ENCODE data around the gene PTPRM.

Gene PTPRM

DNA sequence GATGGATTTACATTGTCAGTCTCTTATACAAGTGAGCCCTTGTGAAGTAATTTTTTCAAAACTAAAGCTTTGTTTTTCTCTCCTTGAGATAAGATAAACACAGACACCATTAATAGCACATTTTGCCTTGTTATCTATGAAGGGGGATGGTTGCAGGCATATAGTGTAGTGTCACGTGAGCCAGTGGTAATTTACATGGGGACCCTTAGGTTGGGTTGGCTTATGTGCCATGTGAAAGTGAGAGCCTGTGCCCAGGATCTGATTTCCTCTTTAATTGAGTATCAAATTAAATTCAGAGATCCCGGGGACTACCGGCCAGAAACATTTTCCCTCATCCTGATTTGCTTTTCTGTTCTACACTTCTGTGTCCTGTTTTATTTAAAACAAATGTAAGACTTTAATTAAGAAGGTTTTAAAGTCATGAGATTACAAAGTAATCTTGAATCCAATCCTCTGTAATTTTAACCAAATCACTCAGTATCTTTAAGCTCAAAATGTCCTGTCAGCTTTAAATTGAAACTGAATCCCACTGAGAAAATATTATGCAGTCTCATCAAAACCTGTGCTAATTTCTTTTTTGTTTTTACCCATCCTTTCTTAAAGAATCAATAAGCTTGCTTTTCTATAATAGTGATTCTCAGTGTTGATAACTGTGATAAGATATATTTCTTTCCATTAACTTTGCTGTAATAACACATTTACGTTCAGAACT, 63.8 kb downstream of the PTPRM start:
- TF ChIP-seq BACH2 (CRISPR knock-in tag; IDR thresholded peaks at IDR 0.05; ENCODE audit: borderline replicate concordance) (no peak), TOX (CRISPR knock-in tag; IDR thresholded peaks at IDR 0.05; ENCODE audit: borderline replicate concordance) (no peak), ARNTL (CRISPR knock-in tag; IDR thresholded peaks at IDR 0.05; ENCODE audit: borderline replicate concordance, low read depth) (no peak), SNAI2 (CRISPR knock-in tag; IDR thresholded peaks at IDR 0.05) (no peak), ESRRG (CRISPR knock-in tag; IDR thresholded peaks at IDR 0.05) (no peak), TCF4 (CRISPR knock-in tag; IDR thresholded peaks at IDR 0.05; ENCODE audit: borderline replicate concordance) (no peak; the same call in 1 of the 2 replicates), RARB (CRISPR knock-in tag; IDR thresholded peaks at IDR 0.05) (no peak), ZNF8 (CRISPR knock-in tag; IDR thresholded peaks at IDR 0.05) (no peak), ZFP3 (CRISPR knock-in tag; IDR thresholded peaks at IDR 0.05) (no peak), PPARA (CRISPR knock-in tag; IDR thresholded peaks at IDR 0.05; ENCODE audit: borderline replicate concordance) (no peak), ZNF565 (CRISPR knock-in tag; conservative IDR thresholded peaks at IDR 0.05; ENCODE audit: low read depth) (no peak), GLIS3 (CRISPR knock-in tag; IDR thresholded peaks at IDR 0.05) (no peak), OSR1 (CRISPR knock-in tag; IDR thresholded peaks at IDR 0.05) (no peak), ISL1 (CRISPR knock-in tag; IDR thresholded peaks at IDR 0.05) (no peak)
- TF ChIP-seq, protein P1, sequence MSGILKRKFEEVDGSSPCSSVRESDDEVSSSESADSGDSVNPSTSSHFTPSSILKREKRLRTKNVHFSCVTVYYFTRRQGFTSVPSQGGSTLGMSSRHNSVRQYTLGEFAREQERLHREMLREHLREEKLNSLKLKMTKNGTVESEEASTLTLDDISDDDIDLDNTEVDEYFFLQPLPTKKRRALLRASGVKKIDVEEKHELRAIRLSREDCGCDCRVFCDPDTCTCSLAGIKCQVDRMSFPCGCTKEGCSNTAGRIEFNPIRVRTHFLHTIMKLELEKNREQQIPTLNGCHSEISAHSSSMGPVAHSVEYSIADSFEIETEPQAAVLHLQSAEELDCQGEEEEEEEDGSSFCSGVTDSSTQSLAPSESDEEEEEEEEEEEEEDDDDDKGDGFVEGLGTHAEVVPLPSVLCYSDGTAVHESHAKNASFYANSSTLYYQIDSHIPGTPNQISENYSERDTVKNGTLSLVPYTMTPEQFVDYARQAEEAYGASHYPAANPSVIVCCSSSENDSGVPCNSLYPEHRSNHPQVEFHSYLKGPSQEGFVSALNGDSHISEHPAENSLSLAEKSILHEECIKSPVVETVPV (CRISPR knock-in tag; IDR thresholded peaks at IDR 0.05) = no peak
- TF ChIP-seq, protein P2, sequence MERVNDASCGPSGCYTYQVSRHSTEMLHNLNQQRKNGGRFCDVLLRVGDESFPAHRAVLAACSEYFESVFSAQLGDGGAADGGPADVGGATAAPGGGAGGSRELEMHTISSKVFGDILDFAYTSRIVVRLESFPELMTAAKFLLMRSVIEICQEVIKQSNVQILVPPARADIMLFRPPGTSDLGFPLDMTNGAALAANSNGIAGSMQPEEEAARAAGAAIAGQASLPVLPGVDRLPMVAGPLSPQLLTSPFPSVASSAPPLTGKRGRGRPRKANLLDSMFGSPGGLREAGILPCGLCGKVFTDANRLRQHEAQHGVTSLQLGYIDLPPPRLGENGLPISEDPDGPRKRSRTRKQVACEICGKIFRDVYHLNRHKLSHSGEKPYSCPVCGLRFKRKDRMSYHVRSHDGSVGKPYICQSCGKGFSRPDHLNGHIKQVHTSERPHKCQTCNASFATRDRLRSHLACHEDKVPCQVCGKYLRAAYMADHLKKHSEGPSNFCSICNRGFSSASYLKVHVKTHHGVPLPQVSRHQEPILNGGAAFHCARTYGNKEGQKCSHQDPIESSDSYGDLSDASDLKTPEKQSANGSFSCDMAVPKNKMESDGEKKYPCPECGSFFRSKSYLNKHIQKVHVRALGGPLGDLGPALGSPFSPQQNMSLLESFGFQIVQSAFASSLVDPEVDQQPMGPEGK (CRISPR knock-in tag; IDR thresholded peaks at IDR 0.05; ENCODE audit: borderline replicate concordance) = no peak
- ATAC-seq = no peak

DNA sequence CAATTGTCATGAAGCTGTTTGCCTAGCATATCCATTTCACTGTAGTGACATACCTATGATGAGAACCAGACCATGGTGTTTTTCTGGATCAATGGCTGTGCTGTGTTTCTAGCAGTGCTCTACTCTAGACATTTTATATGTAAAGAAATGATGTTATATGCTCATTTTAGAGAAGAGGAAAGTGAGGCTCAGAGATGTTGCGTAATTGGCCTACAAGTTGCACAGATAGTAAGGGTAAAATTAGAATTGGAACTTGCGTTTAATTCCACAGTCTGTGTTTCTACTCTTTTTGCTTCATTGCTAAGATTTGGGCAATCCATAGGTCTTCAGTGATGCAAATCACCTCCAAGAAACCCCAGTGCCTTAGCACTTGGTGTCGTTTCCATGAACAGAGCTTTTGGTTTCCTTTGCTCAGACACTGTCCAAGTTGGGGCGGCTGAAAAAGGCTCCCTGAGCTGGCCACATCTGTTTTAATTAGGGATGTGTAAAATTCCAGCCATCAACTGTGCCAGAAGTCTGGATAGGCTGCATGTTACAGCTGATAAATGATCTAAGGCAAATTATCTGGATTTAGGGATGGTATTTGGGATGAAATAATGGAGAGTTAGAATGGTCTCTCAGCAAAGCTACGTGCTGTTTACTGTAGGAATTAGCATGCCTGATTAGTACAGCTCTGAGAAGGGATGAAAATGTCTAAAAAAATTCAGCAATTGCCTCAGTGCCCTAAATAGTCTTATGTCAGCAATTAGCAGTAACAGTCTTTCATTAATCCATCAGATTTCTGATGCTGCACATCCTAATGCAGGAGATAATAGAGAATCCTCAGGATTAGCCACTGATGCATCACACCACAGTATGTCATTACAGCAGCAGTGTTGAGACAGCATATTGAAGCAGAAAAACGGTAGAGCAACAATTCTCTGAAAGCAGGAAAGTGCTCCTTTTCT, 65.3 kb downstream of the PTPRM start:
- TF ChIP-seq ESRRG (CRISPR knock-in tag; IDR thresholded peaks at IDR 0.05) (no peak), SNAI2 (CRISPR knock-in tag; IDR thresholded peaks at IDR 0.05) (no peak)
- TF ChIP-seq, protein P3, sequence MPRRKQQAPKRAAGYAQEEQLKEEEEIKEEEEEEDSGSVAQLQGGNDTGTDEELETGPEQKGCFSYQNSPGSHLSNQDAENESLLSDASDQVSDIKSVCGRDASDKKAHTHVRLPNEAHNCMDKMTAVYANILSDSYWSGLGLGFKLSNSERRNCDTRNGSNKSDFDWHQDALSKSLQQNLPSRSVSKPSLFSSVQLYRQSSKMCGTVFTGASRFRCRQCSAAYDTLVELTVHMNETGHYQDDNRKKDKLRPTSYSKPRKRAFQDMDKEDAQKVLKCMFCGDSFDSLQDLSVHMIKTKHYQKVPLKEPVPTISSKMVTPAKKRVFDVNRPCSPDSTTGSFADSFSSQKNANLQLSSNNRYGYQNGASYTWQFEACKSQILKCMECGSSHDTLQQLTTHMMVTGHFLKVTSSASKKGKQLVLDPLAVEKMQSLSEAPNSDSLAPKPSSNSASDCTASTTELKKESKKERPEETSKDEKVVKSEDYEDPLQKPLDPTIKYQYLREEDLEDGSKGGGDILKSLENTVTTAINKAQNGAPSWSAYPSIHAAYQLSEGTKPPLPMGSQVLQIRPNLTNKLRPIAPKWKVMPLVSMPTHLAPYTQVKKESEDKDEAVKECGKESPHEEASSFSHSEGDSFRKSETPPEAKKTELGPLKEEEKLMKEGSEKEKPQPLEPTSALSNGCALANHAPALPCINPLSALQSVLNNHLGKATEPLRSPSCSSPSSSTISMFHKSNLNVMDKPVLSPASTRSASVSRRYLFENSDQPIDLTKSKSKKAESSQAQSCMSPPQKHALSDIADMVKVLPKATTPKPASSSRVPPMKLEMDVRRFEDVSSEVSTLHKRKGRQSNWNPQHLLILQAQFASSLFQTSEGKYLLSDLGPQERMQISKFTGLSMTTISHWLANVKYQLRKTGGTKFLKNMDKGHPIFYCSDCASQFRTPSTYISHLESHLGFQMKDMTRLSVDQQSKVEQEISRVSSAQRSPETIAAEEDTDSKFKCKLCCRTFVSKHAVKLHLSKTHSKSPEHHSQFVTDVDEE (CRISPR knock-in tag; IDR thresholded peaks at IDR 0.05) = no peak
- ATAC-seq = no peak

DNA sequence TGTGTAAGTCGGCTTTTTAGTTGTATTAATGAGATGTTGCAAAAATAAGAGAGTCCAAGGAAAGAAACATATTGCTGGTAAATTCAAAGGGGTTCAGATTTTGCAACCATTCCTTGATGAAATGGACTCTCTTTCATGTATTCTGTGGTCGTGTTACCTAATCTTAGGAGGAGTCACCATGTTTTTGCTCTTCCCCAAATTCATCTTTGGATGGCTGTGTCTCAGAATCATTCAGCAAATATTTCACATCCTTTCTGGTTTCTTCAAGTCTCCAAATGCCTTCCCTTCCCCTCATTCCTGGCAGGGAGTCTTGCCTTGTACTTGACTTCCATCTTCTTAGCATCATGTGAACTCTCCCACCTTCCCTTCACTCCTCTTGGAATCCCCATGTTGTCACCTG, 66.1 kb downstream of the PTPRM start:
- ATAC-seq = no peak
- TF ChIP-seq TOX (CRISPR knock-in tag; IDR thresholded peaks at IDR 0.05; ENCODE audit: borderline replicate concordance) (no peak), SNAI2 (CRISPR knock-in tag; IDR thresholded peaks at IDR 0.05) (no peak), GLIS3 (CRISPR knock-in tag; IDR thresholded peaks at IDR 0.05) (no peak), ESRRG (CRISPR knock-in tag; IDR thresholded peaks at IDR 0.05) (no peak), ISL1 (CRISPR knock-in tag; IDR thresholded peaks at IDR 0.05) (no peak), RARB (CRISPR knock-in tag; IDR thresholded peaks at IDR 0.05) (no peak)

DNA sequence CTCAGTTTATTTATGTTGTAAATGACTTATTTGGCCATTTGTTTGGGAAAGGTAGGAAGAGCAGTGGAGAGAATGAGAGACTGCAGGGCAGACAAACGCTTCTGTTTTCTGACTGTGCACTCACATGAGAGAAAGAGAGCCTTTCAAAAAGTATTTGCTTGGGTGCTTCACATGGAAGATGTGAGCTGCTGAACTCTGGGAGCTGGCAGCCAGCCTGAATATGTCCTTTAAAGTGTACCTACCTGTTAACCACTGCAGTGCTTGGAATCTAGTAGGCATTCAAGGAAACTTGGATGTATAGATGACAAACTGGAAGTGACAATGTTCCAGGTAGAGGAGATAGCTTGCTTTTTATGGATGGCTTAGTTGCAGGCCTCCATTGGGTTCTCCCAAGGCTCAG, 68.8 kb downstream of the PTPRM start:
- ATAC-seq = no peak
- TF ChIP-seq ZNF70 (CRISPR knock-in tag; IDR thresholded peaks at IDR 0.05) (no peak), SNAI2 (CRISPR knock-in tag; IDR thresholded peaks at IDR 0.05) (no peak), TOX (CRISPR knock-in tag; IDR thresholded peaks at IDR 0.05; ENCODE audit: borderline replicate concordance) (no peak), ZC3H10 (CRISPR knock-in tag; IDR thresholded peaks at IDR 0.05) (no peak), ISL1 (CRISPR knock-in tag; IDR thresholded peaks at IDR 0.05) (no peak), ZNF8 (CRISPR knock-in tag; IDR thresholded peaks at IDR 0.05) (no peak), ESRRG (CRISPR knock-in tag; IDR thresholded peaks at IDR 0.05) (no peak), ARNTL (CRISPR knock-in tag; IDR thresholded peaks at IDR 0.05; ENCODE audit: borderline replicate concordance, low read depth) (no peak), PPARA (CRISPR knock-in tag; IDR thresholded peaks at IDR 0.05; ENCODE audit: borderline replicate concordance) (no peak), OSR1 (CRISPR knock-in tag; IDR thresholded peaks at IDR 0.05) (no peak), CSDC2 (CRISPR knock-in tag; IDR thresholded peaks at IDR 0.05) (no peak), BACH2 (CRISPR knock-in tag; IDR thresholded peaks at IDR 0.05; ENCODE audit: borderline replicate concordance) (no peak), ZFP3 (CRISPR knock-in tag; IDR thresholded peaks at IDR 0.05) (no peak)
- TF ChIP-seq, protein P2 (CRISPR knock-in tag; IDR thresholded peaks at IDR 0.05; ENCODE audit: borderline replicate concordance) = no peak
- TF ChIP-seq, protein P4, sequence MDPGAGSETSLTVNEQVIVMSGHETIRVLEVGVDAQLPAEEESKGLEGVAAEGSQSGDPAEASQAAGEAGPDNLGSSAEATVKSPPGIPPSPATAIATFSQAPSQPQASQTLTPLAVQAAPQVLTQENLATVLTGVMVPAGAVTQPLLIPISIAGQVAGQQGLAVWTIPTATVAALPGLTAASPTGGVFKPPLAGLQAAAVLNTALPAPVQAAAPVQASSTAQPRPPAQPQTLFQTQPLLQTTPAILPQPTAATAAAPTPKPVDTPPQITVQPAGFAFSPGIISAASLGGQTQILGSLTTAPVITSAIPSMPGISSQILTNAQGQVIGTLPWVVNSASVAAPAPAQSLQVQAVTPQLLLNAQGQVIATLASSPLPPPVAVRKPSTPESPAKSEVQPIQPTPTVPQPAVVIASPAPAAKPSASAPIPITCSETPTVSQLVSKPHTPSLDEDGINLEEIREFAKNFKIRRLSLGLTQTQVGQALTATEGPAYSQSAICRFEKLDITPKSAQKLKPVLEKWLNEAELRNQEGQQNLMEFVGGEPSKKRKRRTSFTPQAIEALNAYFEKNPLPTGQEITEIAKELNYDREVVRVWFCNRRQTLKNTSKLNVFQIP (CRISPR knock-in tag; IDR thresholded peaks at IDR 0.05; ENCODE audit: borderline replicate concordance, low read depth) = no peak
- TF ChIP-seq, protein P1 (CRISPR knock-in tag; IDR thresholded peaks at IDR 0.05) = no peak

Data from SK-N-SH treated with all-trans-retinoic acid at 6 μM for 48 hours (cell line).